Breast epithelium (tissue), 3 donors: ENCODE data around the gene TMEM82.

Source experiments
- CTCF ChIP-seq, 3 donors: fragments of 450-650 bp; IDR thresholded peaks; one replicate each; pipeline ENCODE4 v1.5.1; 2016 to 2017; ENCODE audit warnings: antibody characterized with exemption in 3 of 3, mild to moderate bottlenecking in 3 of 3, moderate library complexity in 3 of 3
- POLR2A ChIP-seq: fragments of 450-650 bp; IDR thresholded peaks from one replicate; pipeline ENCODE4 v1.6.1; 2016; ENCODE audit warnings: antibody characterized with exemption, mild to moderate bottlenecking, moderate library complexity
- POLR2AphosphoS5 ChIP-seq, 3 donors: sonication (generic); formaldehyde crosslinking; IDR thresholded peaks; one replicate each; pipeline ENCODE4 v1.6.1; 2017; ENCODE audit warnings: antibody characterized with exemption in 3 of 3

DNA sequence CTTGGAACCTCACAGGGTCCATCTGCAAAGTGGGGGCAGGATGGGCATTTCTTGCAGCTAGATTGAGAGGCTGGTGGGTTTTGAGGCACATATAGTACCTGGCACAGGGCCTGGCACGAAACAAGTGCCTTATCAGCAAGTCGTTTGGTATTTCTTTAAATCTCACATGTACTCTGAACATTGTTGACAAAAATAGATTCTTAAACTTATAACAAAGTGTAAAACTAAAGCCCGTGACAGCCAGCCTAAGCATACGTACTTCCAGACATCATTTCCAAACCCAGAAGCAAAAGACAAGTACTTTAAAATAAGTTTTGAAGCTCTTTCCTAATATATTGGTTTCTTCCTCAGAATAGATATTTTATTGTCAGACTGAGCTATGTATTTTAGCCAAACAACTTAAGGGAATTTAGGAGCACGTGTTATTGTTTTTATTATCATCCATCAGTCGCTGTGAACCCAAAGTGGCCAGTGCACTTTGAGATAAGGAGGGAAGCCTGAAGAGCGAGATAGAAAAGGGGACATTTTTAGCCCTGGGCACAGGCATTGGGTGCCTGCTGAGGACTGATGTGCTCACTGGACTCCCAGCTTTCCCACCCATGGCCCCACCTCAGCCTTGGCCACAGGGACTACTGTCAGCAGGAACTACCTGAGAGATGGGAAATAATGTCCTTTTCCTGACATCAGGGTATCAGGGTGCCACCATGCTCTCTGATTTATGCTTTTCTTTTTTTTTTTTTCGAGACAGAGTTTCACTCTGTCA, 19.2 kb downstream of the TMEM82 start:
- TF ChIP-seq CTCF (IDR thresholded peaks at IDR 0.05) = no peak
- TF ChIP-seq POLR2A = no peak
- TF ChIP-seq POLR2AphosphoS5 (IDR thresholded peaks at IDR 0.05) = no peak
